NCI-H146 (cell line): ENCODE results near the gene HLA-DPB1.
"Not testable (repeated sequence)": the region's sequence is repeated elsewhere in the genome, so short reads cannot be mapped to it uniquely, and the experiment has no call there.

ENCODE experiments used
- DNase-seq: peaks from one replicate; lab custom pipeline; 2025; lab: John Stamatoyannopoulos, UW

HLA-DPB1 gene

GRCh38 chr6:33075568-33076405 is at the start of gene HLA-DPB1:
Gene HLA-DPB1 (plus strand): TSS chr6:33075990. CDS start chr6:33076042, 52 bp downstream.
- no peak for DNase-seq

GRCh38 chr6:33028220-33028849 is 47.5 kb upstream of the HLA-DPB1 start:
- DNase-seq = no peak

- DNase-seq = no peak
Observed at GRCh38 chr6:33029328-33030184, 46.2 kb upstream of the HLA-DPB1 start.

- DNase-seq = no peak
Observed at GRCh38 chr6:33030245-33030644, 45.5 kb upstream of the HLA-DPB1 start.

- DNase-seq = no peak
Observed at GRCh38 chr6:33034554-33034953, 41.2 kb upstream of the HLA-DPB1 start.

- no peak for DNase-seq
Observed at GRCh38 chr6:33036535-33036934, 39.3 kb upstream of the HLA-DPB1 start.

- no peak for DNase-seq
Observed at GRCh38 chr6:33040157-33040556, 35.6 kb upstream of the HLA-DPB1 start.

GRCh38 chr6:33049323-33050013 is 26.3 kb upstream of the HLA-DPB1 start:
- no peak for DNase-seq

- no peak for DNase-seq
Observed at GRCh38 chr6:33050014-33050810, 25.6 kb upstream of the HLA-DPB1 start.

GRCh38 chr6:33052627-33053026 is 23.2 kb upstream of the HLA-DPB1 start:
- DNase-seq = no peak

- DNase-seq = no peak
Observed at GRCh38 chr6:33053230-33053629, 22.6 kb upstream of the HLA-DPB1 start.

- no peak for DNase-seq
Observed at GRCh38 chr6:33057222-33058150, 18.3 kb upstream of the HLA-DPB1 start.

GRCh38 chr6:33061987-33062386 is 13.8 kb upstream of the HLA-DPB1 start:
- DNase-seq = no peak

GRCh38 chr6:33063435-33063834 is 12.4 kb upstream of the HLA-DPB1 start:
- not testable (repeated sequence) for DNase-seq

GRCh38 chr6:33064723-33065122 is 11.1 kb upstream of the HLA-DPB1 start:
- no peak for DNase-seq

GRCh38 chr6:33065312-33065711 is 10.5 kb upstream of the HLA-DPB1 start:
- DNase-seq = no peak

- no peak for DNase-seq
Observed at GRCh38 chr6:33066917-33067521, 8.8 kb upstream of the HLA-DPB1 start.

GRCh38 chr6:33069021-33069738 is 6.6 kb upstream of the HLA-DPB1 start:
- no peak for DNase-seq

- DNase-seq = no peak
Observed at GRCh38 chr6:33070909-33071308, 4.9 kb upstream of the HLA-DPB1 start.
